B cell (primary cell): ENCODE data around the gene SLC5A5. TPM values are rescaled to one million over a fixed set of nuclear protein-coding genes. Genes with fewer than 3 reads are reported as not detected.

Experiments
- ATAC-seq: fragments of 200-7000 bp; cut with Tn5 transposase; one replicate; pipeline ENCODE4 v1.10.0; 2021; ENCODE audit warnings: low read depth, mild to moderate bottlenecking, moderate number of reproducible peaks, moderate library complexity
- CTCF ChIA-PET: fragments of 350-600 bp; sonication (Branson Sonifier 250); formaldehyde crosslinking; loops from one replicate; lab custom pipeline; 2021; ENCODE audit warnings: antibody characterized with exemption, inconsistent platforms; lab: Charles Lee
- POLR2A ChIA-PET: fragments of 350-600 bp; sonication (Branson Sonifier 250); formaldehyde crosslinking; loops from one replicate; lab custom pipeline; 2021; ENCODE audit warnings: antibody characterized with exemption; lab: Charles Lee
- DNase-seq: peaks from one replicate; pipeline ENCODE4 v3.0.0; 2013
- H2AFZ ChIP-seq: 2 replicates; pipeline ENCODE4 v1.6.1; 2012; ENCODE audit warnings: mild to moderate bottlenecking, low read depth, low read length; ENCODE audit not compliant: insufficient read depth, poor library complexity, severe bottlenecking
- H3K27ac ChIP-seq, 2 donors: 1 replicate in 1 of 2; 2 replicates in 1 of 2; pipeline ENCODE4 v1.5.1; 2012 to 2013; ENCODE audit warnings: low read length in 2 of 2, mild to moderate bottlenecking in 2 of 2, moderate library complexity in 1 of 2
- H3K27me3 ChIP-seq, 4 experiments: fragments of 200-600 bp in 1 of 4; sonication (generic) in 1 of 4; replicated peaks in 1 of 4; 1 replicate in 2 of 4; 2 replicates in 2 of 4; pipeline versions ENCODE4 v1.6.1 to v1.7.0; 2013 to 2016; ENCODE audit warnings: low read length in 3 of 4, mild to moderate bottlenecking in 2 of 4, mixed read lengths in 1 of 4, moderate library complexity in 1 of 4; ENCODE audit not compliant: insufficient read depth in 4 of 4, control insufficient read depth in 3 of 4; ENCODE audit errors: control extremely low read depth in 1 of 4
- H3K36me3 ChIP-seq, 2 experiments: replicated peaks in 1 of 2; 1 replicate in 1 of 2; 2 replicates in 1 of 2; pipeline versions ENCODE4 v1.6.1 to v1.7.1; 2013; ENCODE audit warnings: low read length in 1 of 2; ENCODE audit not compliant: insufficient read depth in 2 of 2, control insufficient read depth in 1 of 2; ENCODE audit errors: control extremely low read depth in 1 of 2, extremely low read depth in 1 of 2
- H3K4me1 ChIP-seq, 2 donors: fragments of 200-600 bp in 1 of 2; sonication (generic) in 1 of 2; 1 replicate in 1 of 2; 2 replicates in 1 of 2; pipeline versions ENCODE4 v1.5.1 to v1.6.1; 2013 to 2017; ENCODE audit warnings: low read length in 2 of 2; ENCODE audit not compliant: control insufficient read depth in 2 of 2, insufficient read depth in 2 of 2
- H3K4me2 ChIP-seq: replicated peaks from 2 replicates; pipeline ENCODE3; 2012; ENCODE audit warnings: mild to moderate bottlenecking, low read depth, low read length; ENCODE audit not compliant: poor library complexity, severe bottlenecking
- H3K4me3 ChIP-seq, 5 experiments: fragments of 200-600 bp in 1 of 5; sonication (generic) in 1 of 5; 1 replicate in 3 of 5; 2 replicates in 2 of 5; pipeline versions ENCODE4 v1.5.1 to v1.7.0; 2011 to 2016; ENCODE audit warnings: low read length in 4 of 5, mild to moderate bottlenecking in 4 of 5, low read depth in 2 of 5, control low read depth in 1 of 5, moderate library complexity in 1 of 5; ENCODE audit not compliant: insufficient read depth in 1 of 5; ENCODE audit errors: control extremely low read depth in 1 of 5, extremely low read depth in 1 of 5
- H3K79me2 ChIP-seq: fragments of 200-600 bp; sonication (generic); one replicate; pipeline ENCODE4 v1.6.0; 2016; ENCODE audit warnings: low read length; ENCODE audit not compliant: control insufficient read depth, insufficient read depth
- H3K9ac ChIP-seq: fragments of 200-600 bp; sonication (generic); 2 replicates; pipeline ENCODE4 v1.6.1; 2017; ENCODE audit warnings: mild to moderate bottlenecking, low read length, moderate library complexity
- H3K9me3 ChIP-seq, 3 donors: one replicate each; pipeline versions ENCODE4 v1.6.1 to v1.7.1; 2013; ENCODE audit warnings: low read length in 2 of 3; ENCODE audit not compliant: control insufficient read depth in 2 of 3, insufficient read depth in 1 of 3; ENCODE audit errors: control extremely low read depth in 1 of 3
- H4K20me1 ChIP-seq: 2 replicates; pipeline ENCODE4 v1.6.0; 2012; ENCODE audit warnings: mild to moderate bottlenecking, low read length; ENCODE audit not compliant: insufficient read depth, control insufficient read depth, poor library complexity, severe bottlenecking
- H3K27ac Mint-ChIP-seq: one replicate; pipeline ENCODE4 v1.8.0; 2021; ENCODE audit warnings: mixed read lengths
- H3K27me3 Mint-ChIP-seq: one replicate; pipeline ENCODE4 v1.8.0; 2021; ENCODE audit warnings: mixed read lengths
- H3K4me1 Mint-ChIP-seq: one replicate; pipeline ENCODE4 v1.8.0; 2021; ENCODE audit warnings: mixed read lengths
- H3K4me3 Mint-ChIP-seq: one replicate; pipeline ENCODE4 v1.8.0; 2021; ENCODE audit warnings: mixed read lengths
- H3K9me3 Mint-ChIP-seq: one replicate; pipeline ENCODE4 v1.8.0; 2022; ENCODE audit warnings: mixed read lengths; ENCODE audit not compliant: insufficient read depth
- EZH2 ChIP-seq: IDR thresholded peaks from 2 replicates; pipeline ENCODE4 v1.6.1; 2012; ENCODE audit warnings: borderline replicate concordance, low read depth, mild to moderate bottlenecking, moderate library complexity, low read length; ENCODE audit not compliant: insufficient read depth, poor library complexity, severe bottlenecking
- WGBS: methylation state at CpG from one replicate; pipeline ENCODE4 v1.1.5; 2013; ENCODE audit warnings: missing lambda C conversion rate; ENCODE audit not compliant: insufficient coverage; 5-methylcytosine and 5-hydroxymethylcytosine counted together
- intact Hi-C: fragments of 100-400 bp; cut with micrococcal nuclease; formaldehyde crosslinking; loops from one replicate; pipeline ENCODE4 v1.10.0; 2022
- polyA plus RNA-seq: library from polyadenylated mRNA; depleted of rRNA; stranded (reverse); fragments of >200 nt; gene quantifications from 2 replicates; pipeline ENCODE4 v1.2.3, GENCODE V29; 2012
- total RNA-seq, 2 donors: library from RNA; stranded (reverse); fragments of 120-200 nt in 1 of 2; gene quantifications; 1 replicate in 1 of 2; 2 replicates in 1 of 2; pipeline versions ENCODE4 v1.2.3 to v1.2.4, GENCODE V29; 2013 to 2022
- TF ChIP-seq, protein P1 (sequence below): fragments of 200-600 bp; IDR thresholded peaks from one replicate; pipeline ENCODE4 v1.8.0; 2022; ENCODE audit warnings: antibody characterized with exemption, mild to moderate bottlenecking

SLC5A5 gene
- total and polyA plus RNA-seq, 2 donors (not counting 1 experiment from before 2014, with no cell fraction given), result 0.07 to 0.40 TPM

DNA sequence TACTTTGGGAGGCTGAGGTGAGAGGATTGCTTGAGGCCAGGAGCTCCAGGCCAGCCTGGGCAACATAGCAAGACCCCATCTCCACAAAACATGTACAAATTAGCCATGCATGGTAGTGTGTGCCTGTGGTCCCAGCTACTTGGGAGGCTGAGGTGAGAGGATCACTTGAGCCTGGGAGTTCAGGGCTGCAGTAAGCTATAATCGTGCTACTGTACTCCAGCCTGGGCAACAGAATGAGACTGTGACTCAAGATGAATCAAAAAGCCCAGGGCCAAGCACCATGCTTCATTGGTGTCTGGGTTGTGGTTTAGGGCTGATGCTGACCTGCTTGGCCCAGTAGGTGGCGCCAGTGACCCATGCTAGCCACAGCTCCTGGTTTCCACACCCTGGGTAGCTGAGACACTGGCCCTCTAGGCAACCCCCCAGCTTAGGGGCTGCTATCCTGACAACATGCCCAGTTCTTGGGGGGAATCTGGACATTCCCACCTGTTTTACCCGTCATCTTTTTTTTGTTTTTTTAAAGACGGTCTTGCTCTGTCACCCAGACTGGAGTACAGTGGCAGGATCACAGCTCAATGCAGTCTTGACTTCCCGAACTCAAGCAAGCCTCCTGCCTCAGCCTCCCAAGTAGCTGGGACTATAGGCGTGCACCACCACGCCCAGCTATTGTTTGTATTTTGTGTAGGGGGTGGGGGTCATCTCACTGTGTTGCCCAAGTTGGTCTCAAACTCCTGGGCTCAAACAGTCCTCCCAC, 66.5 kb downstream of the SLC5A5 start:
- H3K4me3 Mint-ChIP-seq, result no peak overlapping the region
- CTCF ChIA-PET, result interaction anchor here (0.6 to 11.7 kb wide), 44 partner anchors 9 to 450 kb away, joined by 3 to 374 read pairs (median 4); partner anchors contain the start of genes ARRDC2, JAK3, MPV17L2 and PIK3R2

More for the DNA sequence above, 66.5 kb downstream of the SLC5A5 start:
- Histone ChIP-seq H3K4me2 (no peak overlapping the region), H3K27ac (no peak overlapping the region), H3K36me3 (peaks cover 0 to 16% of the 10 kb centered on the region in 2 experiments), H3K79me2 (peaks cover 36% of the 10 kb centered on the region), H3K9ac (no peak overlapping the region), H3K9me3 (peaks cover 0 to 4% (median 0%) of the 10 kb centered on the region in 3 donors), H3K4me1 (peaks cover 5 to 10% of the 10 kb centered on the region in 2 donors), H2AFZ (no peak overlapping the region), H3K27me3 (no peaks in the 10 kb centered on the region), H3K4me3 (no peak overlapping the region), H4K20me1 (no peaks in the 10 kb centered on the region)
- peak; percentile 88 for DNase-seq
- Mint-ChIP-seq H3K27ac (peak overlapping the region; percentile 41), H3K4me1 (peaks cover 11% of the 10 kb centered on the region), H3K9me3 (no peaks in the 10 kb centered on the region), H3K27me3 (no peaks in the 10 kb centered on the region)
- 39% methylated on average over 4 of the region's 7 CpGs for WGBS
- POLR2A ChIA-PET, result interaction anchor here (0.7 to 2.3 kb wide), 6 partner anchors 9 to 107 kb away, joined by 3 to 8 read pairs (median 4); partner anchors contain the start of gene RPL18A
- TF ChIP-seq, protein P1, sequence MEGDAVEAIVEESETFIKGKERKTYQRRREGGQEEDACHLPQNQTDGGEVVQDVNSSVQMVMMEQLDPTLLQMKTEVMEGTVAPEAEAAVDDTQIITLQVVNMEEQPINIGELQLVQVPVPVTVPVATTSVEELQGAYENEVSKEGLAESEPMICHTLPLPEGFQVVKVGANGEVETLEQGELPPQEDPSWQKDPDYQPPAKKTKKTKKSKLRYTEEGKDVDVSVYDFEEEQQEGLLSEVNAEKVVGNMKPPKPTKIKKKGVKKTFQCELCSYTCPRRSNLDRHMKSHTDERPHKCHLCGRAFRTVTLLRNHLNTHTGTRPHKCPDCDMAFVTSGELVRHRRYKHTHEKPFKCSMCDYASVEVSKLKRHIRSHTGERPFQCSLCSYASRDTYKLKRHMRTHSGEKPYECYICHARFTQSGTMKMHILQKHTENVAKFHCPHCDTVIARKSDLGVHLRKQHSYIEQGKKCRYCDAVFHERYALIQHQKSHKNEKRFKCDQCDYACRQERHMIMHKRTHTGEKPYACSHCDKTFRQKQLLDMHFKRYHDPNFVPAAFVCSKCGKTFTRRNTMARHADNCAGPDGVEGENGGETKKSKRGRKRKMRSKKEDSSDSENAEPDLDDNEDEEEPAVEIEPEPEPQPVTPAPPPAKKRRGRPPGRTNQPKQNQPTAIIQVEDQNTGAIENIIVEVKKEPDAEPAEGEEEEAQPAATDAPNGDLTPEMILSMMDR, result peak; percentile 94
- no peak for TF ChIP-seq EZH2
- intact Hi-C loops, result loop anchor here (1.0 kb wide), 4 partner anchors 58 to 313 kb away; no protein-coding TSS in a partner anchor
- ATAC-seq, result peak; percentile 98
